Forelimb muscle (tissue), 1 donor: Measurements from ENCODE around the gene SUSD4. TPM values are rescaled to one million over a fixed set of nuclear protein-coding genes. Genes with fewer than 3 reads are reported as not detected.
"Not testable (repeated sequence)": the region's sequence is repeated elsewhere in the genome, so short reads cannot be mapped to it uniquely, and the experiment has no call there.

ENCODE experiments used
- DNase-seq: peaks from one replicate; pipeline ENCODE4 v3.0.0-alpha.2; 2013; ENCODE audit warnings: low read depth
- polyA plus RNA-seq: library from polyadenylated mRNA; unstranded; fragments of 120-200 nt; gene quantifications from one replicate; pipeline ENCODE4 v1.2.1, GENCODE V29; 2013; ENCODE audit not compliant: insufficient read length

Gene SUSD4
- polyA plus RNA-seq, 1 donor: 4.6 TPM

DNA sequence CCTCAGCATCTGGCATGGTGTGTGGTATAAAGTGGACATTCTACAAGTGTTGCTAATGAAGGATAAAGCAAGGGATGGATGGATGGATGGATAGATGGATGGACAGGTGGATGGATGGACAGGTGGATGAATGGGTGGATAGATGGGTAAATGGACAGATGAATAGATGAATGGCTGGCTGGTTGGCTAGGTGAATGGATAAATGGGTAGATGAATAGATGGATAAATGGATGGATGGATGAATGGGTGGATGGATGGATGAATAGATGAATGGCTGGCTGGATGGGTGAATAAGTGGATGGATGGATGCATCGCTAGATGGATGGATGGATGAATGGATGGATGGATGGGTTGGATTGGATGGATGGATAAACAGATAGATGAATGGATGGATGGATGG lies 66.2 kb downstream of the SUSD4 start:
- no peak for DNase-seq

DNA sequence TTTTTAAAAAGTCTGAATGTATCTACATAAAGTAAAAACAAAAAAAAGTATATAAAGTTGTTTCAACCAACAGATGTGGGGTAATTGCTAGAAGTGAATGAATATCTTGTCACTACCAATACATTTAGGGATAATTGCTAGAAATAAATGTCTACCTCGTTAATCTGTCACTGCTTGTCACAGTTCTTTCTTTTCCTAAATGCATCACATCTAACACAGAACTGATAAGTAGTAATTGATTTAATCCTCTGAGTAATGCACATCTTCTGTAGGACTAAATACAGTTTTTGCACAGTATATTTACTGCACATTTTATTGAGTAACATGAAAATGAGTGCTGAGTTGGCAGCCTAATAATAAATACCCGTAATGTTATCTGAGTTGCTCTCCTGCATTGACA lies 72.2 kb downstream of the SUSD4 start:
- DNase-seq: no peak

- DNase-seq: no peak
Observed at GRCh38 chr1:223290397-223290796, 73.6 kb downstream of the SUSD4 start.

GRCh38 chr1:223289621-223290020 lies 74.4 kb downstream of the SUSD4 start:
- no peak for DNase-seq

DNA sequence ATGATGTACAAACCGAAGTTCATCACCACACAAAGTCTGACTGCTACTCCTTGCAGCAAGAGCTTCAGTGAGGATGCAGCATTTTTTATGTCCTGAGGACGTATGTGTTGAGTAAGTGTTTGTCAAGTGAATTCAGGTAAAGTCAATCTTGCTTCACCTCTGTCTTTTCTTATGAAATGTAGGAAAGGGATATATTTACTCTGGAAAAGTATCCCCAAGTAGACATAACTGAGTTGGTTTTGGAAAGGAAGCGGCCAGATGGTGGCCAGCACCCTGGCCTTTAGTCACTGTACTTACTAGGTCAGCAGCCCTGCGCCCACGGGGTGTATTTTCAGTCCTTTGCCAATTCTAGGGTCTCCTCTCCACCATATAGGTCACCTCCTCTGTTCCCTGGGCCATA lies 75.2 kb downstream of the SUSD4 start:
- DNase-seq: no peak

- no peak for DNase-seq
Observed at GRCh38 chr1:223285452-223285851, 78.5 kb downstream of the SUSD4 start.

DNA sequence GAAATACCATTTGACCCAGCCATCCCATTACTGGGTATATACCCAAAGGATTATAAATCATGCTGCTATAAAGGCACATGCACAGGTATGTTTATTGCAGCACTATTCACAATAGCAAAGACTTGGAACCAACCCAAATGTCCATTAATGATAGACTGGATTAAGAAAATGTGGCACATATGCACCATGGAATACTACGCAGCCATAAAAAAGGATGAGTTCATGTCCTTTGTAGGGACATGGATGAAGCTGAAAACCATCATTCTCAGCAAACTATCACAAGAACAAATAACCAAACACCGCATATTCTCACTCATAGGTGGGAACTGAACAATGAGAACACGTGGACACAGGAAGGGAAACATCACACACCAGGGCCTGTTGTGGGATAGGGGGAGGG lies 80.3 kb downstream of the SUSD4 start:
- not testable (repeated sequence) for DNase-seq

DNA sequence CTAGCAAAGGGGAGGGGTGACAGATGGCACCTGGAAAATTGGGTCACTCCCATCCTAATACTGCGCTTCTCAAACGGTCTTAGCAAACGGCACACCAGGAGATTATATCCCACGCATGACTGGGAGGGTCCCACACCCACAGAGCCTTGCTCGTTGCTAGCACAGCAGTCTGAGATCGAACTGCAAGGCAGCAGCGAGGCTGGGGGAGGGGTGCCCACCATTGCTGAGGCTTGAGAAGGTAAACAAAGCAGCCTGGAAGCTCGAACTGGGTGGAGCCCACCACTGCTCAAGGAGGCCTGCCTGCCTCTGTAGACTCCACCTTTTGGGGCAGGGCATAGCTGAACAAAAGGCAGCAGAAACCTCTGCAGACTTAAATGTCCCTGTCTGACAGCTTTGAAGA lies 85.7 kb downstream of the SUSD4 start:
- DNase-seq: not testable (repeated sequence)

- no peak for DNase-seq
Observed at GRCh38 chr1:223276029-223276428, 87.9 kb downstream of the SUSD4 start.

DNA sequence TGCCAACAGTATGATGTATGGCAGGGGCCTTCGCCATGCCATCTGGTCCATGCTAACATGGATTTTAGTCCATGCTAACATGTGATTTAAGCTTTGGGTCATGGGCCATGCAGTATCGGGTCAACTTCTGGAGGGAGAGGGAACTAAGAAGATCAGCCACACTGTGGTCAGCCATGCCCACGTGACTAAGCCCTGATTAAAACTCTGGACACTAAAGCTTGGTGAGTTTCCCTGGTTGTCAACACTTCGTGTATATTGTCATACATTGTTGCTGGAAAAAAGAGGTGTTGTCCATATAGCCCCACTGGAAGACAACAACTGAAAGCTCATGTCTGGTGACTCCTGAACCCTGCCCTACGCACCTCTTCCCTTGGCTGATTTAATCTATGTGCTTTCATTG lies 90.5 kb downstream of the SUSD4 start:
- DNase-seq: no peak

DNA sequence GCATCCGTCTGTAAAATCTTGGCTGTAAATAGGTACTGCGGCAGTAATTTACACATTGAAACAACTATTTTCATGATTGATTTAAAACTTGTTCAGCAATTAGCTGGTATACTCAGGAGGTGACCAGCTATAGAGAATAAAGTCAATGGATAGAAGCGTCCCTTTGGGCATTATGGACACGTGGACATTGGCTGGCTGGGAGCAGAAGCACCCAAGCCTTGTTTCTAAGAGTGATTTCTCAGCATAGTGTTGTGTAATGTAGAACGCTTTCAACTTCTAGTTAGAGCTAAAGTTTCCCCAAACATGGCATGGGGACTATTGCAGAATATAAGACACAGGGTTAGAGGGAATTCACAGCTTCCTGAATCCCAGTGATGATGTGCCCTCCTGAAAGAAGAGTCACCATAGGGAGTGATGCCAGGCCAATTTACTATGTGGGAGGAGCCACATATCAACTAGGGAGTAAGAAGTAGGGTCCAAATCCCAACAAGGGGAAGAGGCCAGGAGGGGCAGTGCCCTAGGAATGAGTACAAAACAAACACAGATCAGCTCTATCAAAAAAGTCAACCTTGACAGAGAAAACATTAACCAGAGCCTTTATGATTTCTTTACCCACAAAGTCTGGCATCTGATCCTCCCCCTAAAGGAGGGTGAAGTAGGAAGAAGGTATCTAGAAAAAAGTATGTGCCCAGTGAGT lies 92.7 kb downstream of the SUSD4 start:
- DNase-seq: no peak

DNA sequence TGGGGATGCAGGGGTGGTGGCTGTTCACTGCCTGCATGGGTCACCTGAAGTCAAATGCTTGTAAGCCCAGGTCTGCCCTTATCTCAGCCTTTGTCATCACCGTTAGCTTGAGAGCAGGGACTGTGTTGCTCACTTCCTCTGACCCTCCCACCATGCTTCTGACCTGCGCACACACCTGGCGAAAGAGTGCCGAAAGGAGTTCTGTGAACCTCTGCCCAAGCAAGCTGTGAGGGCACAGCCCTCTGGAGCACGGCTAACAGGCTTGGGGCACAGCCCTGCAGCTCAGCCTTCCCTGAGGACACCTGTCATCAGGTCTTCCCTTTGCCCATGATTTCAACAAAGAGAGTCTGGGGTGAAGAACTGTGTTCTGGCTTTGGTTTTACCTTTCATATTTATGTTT lies 93.8 kb downstream of the SUSD4 start:
- no peak for DNase-seq

GRCh38 chr1:223269006-223269405 lies 95.0 kb downstream of the SUSD4 start:
- no peak for DNase-seq

GRCh38 chr1:223266632-223267172 lies 97.3 kb downstream of the SUSD4 start:
- no peak for DNase-seq

GRCh38 chr1:223264983-223265908 lies 98.7 kb downstream of the SUSD4 start:
- no peak for DNase-seq

- no peak for DNase-seq
Observed at GRCh38 chr1:223264529-223264928, 99.4 kb downstream of the SUSD4 start.

DNA sequence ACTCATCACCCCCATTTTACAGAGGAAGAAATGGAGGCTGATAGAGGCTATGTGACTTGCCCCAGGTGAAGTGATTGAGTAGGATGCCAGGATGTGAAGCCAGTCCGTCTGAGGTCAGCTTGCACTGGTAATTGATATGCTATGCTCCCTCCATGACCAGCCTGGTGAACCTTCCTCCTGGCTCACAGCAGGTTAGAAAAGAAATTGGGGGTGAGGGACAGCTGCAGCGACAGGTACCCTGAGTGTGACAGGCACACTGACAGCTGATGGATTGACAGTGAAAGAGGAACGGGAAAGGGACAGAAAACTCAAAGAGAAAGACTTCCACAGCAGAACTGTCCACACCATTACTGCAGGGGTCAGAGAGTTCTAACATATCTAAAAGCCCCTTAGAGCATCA lies 102.1 kb downstream of the SUSD4 start:
- no peak for DNase-seq

DNA sequence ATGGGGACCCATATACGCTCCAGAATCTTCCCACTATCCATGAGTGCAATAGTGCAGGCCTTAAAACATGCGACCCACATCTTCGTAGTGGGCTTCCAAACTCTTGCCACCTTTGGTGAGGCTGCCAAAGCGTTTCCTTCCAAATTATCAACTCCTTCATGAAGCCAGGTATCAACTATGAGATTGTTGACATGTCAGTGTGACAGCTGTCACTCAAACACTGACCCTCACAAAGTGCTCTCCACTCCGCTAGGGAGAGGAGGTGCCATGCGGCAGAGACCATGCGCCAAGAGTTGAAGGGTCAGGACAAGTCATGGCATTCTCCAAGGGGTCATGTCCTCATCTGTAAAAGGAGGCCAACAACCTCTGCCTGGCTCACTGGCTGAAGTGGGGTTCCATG lies 103.3 kb downstream of the SUSD4 start:
- DNase-seq: no peak

- DNase-seq: no peak
Observed at GRCh38 chr1:223259462-223259861, 104.5 kb downstream of the SUSD4 start.

- no peak for DNase-seq
Observed at GRCh38 chr1:223258751-223259198, 105.2 kb downstream of the SUSD4 start.

- no peak for DNase-seq
Observed at GRCh38 chr1:223257856-223258550, 106.0 kb downstream of the SUSD4 start.

DNA sequence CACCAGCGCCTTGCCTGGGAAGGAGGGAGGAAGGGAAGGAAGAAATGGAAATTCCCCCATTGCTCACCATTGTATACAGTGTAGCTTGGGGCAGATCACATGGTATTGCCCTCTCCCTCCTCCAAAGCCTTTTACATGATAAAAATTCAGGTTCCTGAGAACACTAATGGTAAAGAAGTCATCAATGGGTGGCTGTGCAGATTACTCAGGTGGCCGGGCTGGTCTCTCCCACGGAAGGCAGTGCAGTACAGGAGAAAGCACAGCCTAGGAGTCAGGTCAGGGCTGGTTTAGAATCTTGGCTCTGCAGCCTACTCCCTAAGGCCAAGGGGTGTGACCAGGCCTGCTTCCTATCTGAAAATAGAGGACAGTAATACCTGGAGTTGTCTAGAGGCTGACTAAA lies 107.9 kb downstream of the SUSD4 start:
- DNase-seq: no peak
